Measurements from ENCODE around the gene PIGN. TPM values are rescaled to one million over a fixed set of nuclear protein-coding genes. Genes with fewer than 3 reads are reported as not detected.

PIGN gene
- total and polyA plus RNA-seq, 2 donors (not counting 1 experiment from before 2014, with no cell fraction given): 2.7 to 37.3 TPM

- Histone ChIP-seq H3K27ac (ENCODE audit: low read length in 2 of 2) (no peak overlapping the region), H3K4me2 (replicated peaks; ENCODE audit: low read depth, low read length, poor library complexity, severe bottlenecking) (no peak overlapping the region), H4K20me1 (ENCODE audit: control insufficient read depth, insufficient read depth, low read length, poor library complexity, severe bottlenecking) (no peaks in the 10 kb centered on the region), H3K4me1 (ENCODE audit: control insufficient read depth in 2 of 2, insufficient read depth in 2 of 2, low read length in 2 of 2) (no peaks in the 10 kb centered on the region), H2AFZ (ENCODE audit: insufficient read depth, low read depth, low read length, poor library complexity, severe bottlenecking) (no peak overlapping the region), H3K27me3 (replicated peaks in 1 of 4; ENCODE audit: control extremely low read depth in 1 of 4, control insufficient read depth in 3 of 4, insufficient read depth in 4 of 4, low read length in 3 of 4) (no peaks in the 10 kb centered on the region), H3K36me3 (replicated peaks in 1 of 2; ENCODE audit: control extremely low read depth in 1 of 2, control insufficient read depth in 1 of 2, extremely low read depth in 1 of 2, insufficient read depth in 2 of 2, low read length in 1 of 2) (no peaks in the 10 kb centered on the region), H3K9me3 (ENCODE audit: control extremely low read depth in 1 of 3, control insufficient read depth in 2 of 3, insufficient read depth in 1 of 3, low read length in 2 of 3) (peaks cover 0 to 4% (median 0%) of the 10 kb centered on the region in 3 donors), H3K9ac (ENCODE audit: low read length) (no peak overlapping the region), H3K4me3 (ENCODE audit: control extremely low read depth in 1 of 5, extremely low read depth in 1 of 5, insufficient read depth in 1 of 5, low read depth in 2 of 5, low read length in 4 of 5) (no peak overlapping the region), H3K79me2 (ENCODE audit: control insufficient read depth, insufficient read depth, low read length) (no peaks in the 10 kb centered on the region)
- CTCF ChIA-PET: interaction anchor here (1.3 kb wide), 1 partner anchor 8 kb away, joined by 3 read pairs; no protein-coding TSS in a partner anchor
- POLR2A ChIA-PET: no interaction called here
- Mint-ChIP-seq H3K9me3 (ENCODE audit: insufficient read depth) (peaks cover 6% of the 10 kb centered on the region), H3K4me1 (no peaks in the 10 kb centered on the region), H3K4me3 (no peak overlapping the region), H3K27ac (no peak overlapping the region), H3K27me3 (no peaks in the 10 kb centered on the region)
- no CpG with 5 or more reads among the region's 2 CpGs for WGBS (ENCODE audit: insufficient coverage)
- TF ChIP-seq EZH2 (IDR thresholded peaks at IDR 0.05; ENCODE audit: borderline replicate concordance, insufficient read depth, low read depth, low read length, poor library complexity, severe bottlenecking): no peak
- no peak for TF ChIP-seq CTCF (IDR thresholded peaks at IDR 0.05)
- intact Hi-C loops (cut with micrococcal nuclease): no loop called here
- DNase-seq: no peak
- ATAC-seq (ENCODE audit: low read depth): no peak
These were observed 141.5 kb downstream of the PIGN start for GRCh38 chr18:62045316-62045715.

GRCh38 chr18:62044490-62045000 is 142.3 kb downstream of the PIGN start:
- CTCF ChIA-PET: interaction anchor here (1.3 kb wide), 1 partner anchor 8 kb away, joined by 3 read pairs; no protein-coding TSS in a partner anchor
- Mint-ChIP-seq H3K27ac (no peak overlapping the region), H3K27me3 (no peaks in the 10 kb centered on the region), H3K4me1 (no peaks in the 10 kb centered on the region), H3K4me3 (no peak overlapping the region), H3K9me3 (ENCODE audit: insufficient read depth) (peaks cover 6% of the 10 kb centered on the region)
- H3K9me3 ChIP-seq (ENCODE audit: control extremely low read depth in 1 of 3, control insufficient read depth in 2 of 3, insufficient read depth in 1 of 3, low read length in 2 of 3): peaks cover 0 to 4% (median 0%) of the 10 kb centered on the region in 3 donors
- intact Hi-C loops (cut with micrococcal nuclease): no loop called here
- no peak overlapping the region for H3K4me3 ChIP-seq (ENCODE audit: control extremely low read depth in 1 of 5, extremely low read depth in 1 of 5, insufficient read depth in 1 of 5, low read depth in 2 of 5, low read length in 4 of 5)
- TF ChIP-seq EZH2 (IDR thresholded peaks at IDR 0.05; ENCODE audit: borderline replicate concordance, insufficient read depth, low read depth, low read length, poor library complexity, severe bottlenecking) (no peak), CTCF (IDR thresholded peaks at IDR 0.05) (no peak)
- H4K20me1 ChIP-seq (ENCODE audit: control insufficient read depth, insufficient read depth, low read length, poor library complexity, severe bottlenecking): no peaks in the 10 kb centered on the region
- no peak overlapping the region for H3K4me2 ChIP-seq (replicated peaks; ENCODE audit: low read depth, low read length, poor library complexity, severe bottlenecking)
- no peak overlapping the region for H3K9ac ChIP-seq (ENCODE audit: low read length)
- no peaks in the 10 kb centered on the region for H3K36me3 ChIP-seq (replicated peaks in 1 of 2; ENCODE audit: control extremely low read depth in 1 of 2, control insufficient read depth in 1 of 2, extremely low read depth in 1 of 2, insufficient read depth in 2 of 2, low read length in 1 of 2)
- ATAC-seq (ENCODE audit: low read depth): no peak
- WGBS (ENCODE audit: insufficient coverage): no CpG with 5 or more reads among the region's 2 CpGs
- no peak overlapping the region for H3K27ac ChIP-seq (ENCODE audit: low read length in 2 of 2)
- H3K79me2 ChIP-seq (ENCODE audit: control insufficient read depth, insufficient read depth, low read length): no peaks in the 10 kb centered on the region
- POLR2A ChIA-PET: no interaction called here
- H3K4me1 ChIP-seq (ENCODE audit: control insufficient read depth in 2 of 2, insufficient read depth in 2 of 2, low read length in 2 of 2): no peaks in the 10 kb centered on the region
- H2AFZ ChIP-seq (ENCODE audit: insufficient read depth, low read depth, low read length, poor library complexity, severe bottlenecking): no peak overlapping the region
- no peaks in the 10 kb centered on the region for H3K27me3 ChIP-seq (replicated peaks in 1 of 4; ENCODE audit: control extremely low read depth in 1 of 4, control insufficient read depth in 3 of 4, insufficient read depth in 4 of 4, low read length in 3 of 4)
- DNase-seq: no peak

Measured in B cell (primary cell).